Effector memory CD8-positive, alpha-beta T cell (primary cell): Measurements from ENCODE around the gene C1QL3.

Experiments
- ATAC-seq: fragments of 150-1000 bp; cut with Tn5 transposase; replicated peaks from 2 replicates; pipeline ENCODE4 v1.10.0; 2021; ENCODE audit warnings: mild to moderate bottlenecking, moderate library complexity
- DNase-seq, 3 experiments: peaks; one replicate each; pipeline ENCODE4 v3.0.0; 2021
- H3K27ac Mint-ChIP-seq, 2 donors: one replicate each; pipeline ENCODE4 v1.8.0; 2022; ENCODE audit warnings: mild to moderate bottlenecking in 2 of 2, mixed read lengths in 2 of 2, moderate library complexity in 2 of 2
- H3K27me3 Mint-ChIP-seq, 2 donors: one replicate each; pipeline ENCODE4 v1.8.0; 2022; ENCODE audit warnings: mixed read lengths in 2 of 2
- H3K36me3 Mint-ChIP-seq: one replicate; pipeline ENCODE4 v1.8.0; 2022; ENCODE audit warnings: mild to moderate bottlenecking, moderate library complexity, mixed read lengths; ENCODE audit not compliant: insufficient read depth
- H3K4me1 Mint-ChIP-seq, 2 donors: one replicate each; pipeline ENCODE4 v1.8.0; 2022; ENCODE audit warnings: low read depth in 2 of 2, mixed read lengths in 2 of 2
- H3K4me3 Mint-ChIP-seq, 2 donors: one replicate each; pipeline ENCODE4 v1.8.0; 2022; ENCODE audit warnings: mild to moderate bottlenecking in 2 of 2, mixed read lengths in 2 of 2, moderate library complexity in 2 of 2
- H3K9me3 Mint-ChIP-seq, 2 donors: one replicate each; pipeline ENCODE4 v1.8.0; 2022; ENCODE audit warnings: mixed read lengths in 2 of 2
- total RNA-seq, 9 experiments: gene quantifications; one replicate each; lab custom pipeline; 2026; lab: John Stamatoyannopoulos, UW

C1QL3 gene
- total RNA-seq: 0 to 0.17 (median 0) reads per million in 9 experiments

DNA sequence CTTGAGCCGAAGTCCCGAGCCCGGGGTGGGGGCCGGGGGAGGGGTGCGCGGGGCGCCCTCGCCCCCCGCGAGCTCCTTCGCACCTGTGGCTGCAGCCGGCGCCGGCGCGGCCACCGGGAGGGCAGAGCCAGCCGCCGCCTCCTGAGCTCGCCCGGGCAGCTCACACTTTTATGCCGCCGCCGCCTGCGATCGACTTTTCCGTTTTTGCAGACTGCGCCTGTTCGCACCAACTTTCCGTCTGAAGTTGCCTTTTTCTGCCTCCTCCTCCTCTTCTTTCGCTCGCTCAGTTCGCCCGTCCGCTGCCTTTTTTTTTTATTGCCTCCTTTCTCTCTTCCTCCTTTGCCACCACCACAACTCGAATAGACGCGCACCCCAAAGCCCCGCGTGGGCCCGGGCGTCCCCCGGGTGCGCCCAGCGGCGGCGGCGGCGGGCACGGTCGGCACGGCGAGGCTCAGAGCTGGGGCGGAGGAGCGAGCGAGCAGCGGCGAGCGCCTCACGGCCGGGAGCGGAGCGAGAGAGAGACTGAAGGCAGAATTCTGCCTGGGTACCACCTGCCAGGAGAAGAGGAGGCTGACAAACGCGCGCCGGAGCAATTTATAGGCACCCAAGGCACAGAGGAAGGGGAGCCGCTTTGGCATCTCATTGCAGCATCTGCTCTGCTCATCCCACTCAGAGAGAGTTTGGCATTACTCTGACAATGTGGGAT is at the start of gene C1QL3:
TSS of gene C1QL3 (minus strand) at position 569 of the 706 bp plus-strand sequence. CDS start 814 bp downstream, outside the sequence.
- ATAC-seq (peak; percentile 53), DNase-seq (no peak)
- peaks cover 5 to 9% of the 10 kb centered on the region in 2 donors for H3K4me1 Mint-ChIP-seq
- H3K4me3 Mint-ChIP-seq: peak within 1 kb of the TSS; percentile 83 to 88
- peaks cover 2% of the 10 kb centered on the region for H3K36me3 Mint-ChIP-seq
- H3K27me3 Mint-ChIP-seq: peaks cover 51 to 57% of the 10 kb centered on the region in 2 donors
- no peak within 1 kb of the TSS for H3K27ac Mint-ChIP-seq
- H3K9me3 Mint-ChIP-seq: no peaks in the 10 kb centered on the region

DNA sequence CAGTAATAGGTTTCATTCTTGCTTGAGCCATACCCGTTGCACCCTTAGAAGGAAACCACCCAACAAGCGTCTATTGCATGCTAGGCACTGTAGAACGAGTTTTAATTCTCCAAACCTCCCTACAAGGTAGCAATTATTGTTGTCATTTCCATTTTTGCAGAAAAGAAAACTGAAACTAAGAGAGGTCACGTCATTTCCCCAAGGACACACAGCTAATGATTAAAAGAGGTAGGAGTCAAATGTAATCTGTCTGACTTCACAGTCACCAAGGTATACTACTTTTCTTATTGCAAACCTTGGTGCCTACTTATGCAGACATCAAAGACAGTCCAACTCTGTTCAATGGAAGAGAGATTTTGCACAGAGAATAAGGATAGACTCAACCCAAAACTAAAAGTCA is 49.1 kb upstream of the C1QL3 start:
- Mint-ChIP-seq H3K4me3 (peak overlapping the region; percentile 24 to 41), H3K9me3 (no peaks in the 10 kb centered on the region), H3K36me3 (no peaks in the 10 kb centered on the region), H3K4me1 (peaks cover 5 to 8% of the 10 kb centered on the region in 2 donors), H3K27me3 (peaks cover 31 to 32% of the 10 kb centered on the region in 2 donors), H3K27ac (no peak overlapping the region)
- ATAC-seq (no peak), DNase-seq (no peak)

DNA sequence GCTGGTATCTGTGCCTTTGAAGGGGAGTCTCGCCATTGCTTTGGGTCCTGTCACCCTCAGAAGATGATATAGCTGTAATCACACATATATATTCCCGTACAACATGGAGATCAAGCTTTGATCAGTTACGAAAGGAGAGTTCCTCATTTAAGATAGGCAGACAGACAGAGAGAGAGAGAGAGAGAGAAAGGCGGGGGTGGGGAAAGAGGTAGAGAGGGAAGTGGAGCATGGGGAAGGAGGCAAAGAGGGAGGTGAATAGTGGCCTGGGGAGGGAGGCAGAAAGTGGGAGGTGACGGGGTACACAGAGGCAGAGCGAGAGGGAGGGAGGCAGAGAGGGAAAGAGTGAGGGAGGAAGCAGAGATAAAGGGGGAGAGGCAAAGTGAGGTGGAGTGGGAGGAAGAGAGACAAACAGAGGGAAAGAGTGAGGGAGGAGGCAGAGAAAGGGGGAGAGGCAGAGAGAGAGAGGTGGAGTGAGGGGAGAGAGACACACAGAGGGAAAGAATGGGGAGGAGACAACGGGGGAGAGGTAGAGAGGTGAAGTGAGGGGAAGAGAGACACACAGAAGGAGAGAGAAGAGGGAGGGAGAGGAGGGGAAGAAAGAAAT is 44.6 kb upstream of the C1QL3 start:
- no peak for ATAC-seq
- no peak overlapping the region for H3K4me3 Mint-ChIP-seq
- peaks cover 5 to 8% of the 10 kb centered on the region in 2 donors for H3K4me1 Mint-ChIP-seq
- no peak for DNase-seq
- no peaks in the 10 kb centered on the region for H3K9me3 Mint-ChIP-seq
- H3K36me3 Mint-ChIP-seq: no peaks in the 10 kb centered on the region
- no peak overlapping the region for H3K27ac Mint-ChIP-seq
- peaks cover 37% of the 10 kb centered on the region in 2 donors for H3K27me3 Mint-ChIP-seq

DNA sequence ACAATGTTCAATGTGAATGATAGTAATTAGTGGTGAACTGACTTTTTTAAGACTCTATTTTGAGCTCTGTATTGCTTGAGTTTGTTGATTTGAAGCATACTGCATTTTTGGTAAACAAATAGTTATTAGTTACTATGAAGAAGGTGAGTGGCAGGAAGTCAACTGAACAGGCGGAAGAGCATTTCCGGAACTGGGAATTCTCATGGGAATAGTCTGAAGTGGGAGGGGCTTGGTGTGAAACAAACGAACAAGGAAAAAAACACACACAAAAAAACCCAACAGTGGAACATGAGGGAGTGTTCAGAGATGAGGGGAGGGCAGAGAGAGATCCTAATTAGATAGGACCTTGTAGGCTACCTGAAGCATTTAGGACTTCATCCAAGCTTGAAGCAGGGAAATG is 43.9 kb upstream of the C1QL3 start:
- H3K4me3 Mint-ChIP-seq: no peak overlapping the region

GRCh38 chr10:16562891-16563290 is 41.2 kb upstream of the C1QL3 start:
- Mint-ChIP-seq H3K4me3 (no peak overlapping the region), H3K27me3 (peaks cover 44 to 58% of the 10 kb centered on the region in 2 donors)
- DNase-seq: no peak

More for the DNA sequence above, 43.9 kb upstream of the C1QL3 start:
- DNase-seq: no peak
- Mint-ChIP-seq H3K4me1 (peaks cover 1 to 4% of the 10 kb centered on the region in 2 donors), H3K27ac (no peak overlapping the region), H3K27me3 (peaks cover 33 to 40% of the 10 kb centered on the region in 2 donors), H3K9me3 (no peaks in the 10 kb centered on the region), H3K36me3 (no peaks in the 10 kb centered on the region)
- no peak for ATAC-seq

GRCh38 chr10:16559236-16559773 is 37.6 kb upstream of the C1QL3 start:
- H3K4me1 Mint-ChIP-seq: no peaks in the 10 kb centered on the region
- H3K9me3 Mint-ChIP-seq: no peaks in the 10 kb centered on the region
- ATAC-seq (no peak), DNase-seq (no peak)
- no peak overlapping the region for H3K27ac Mint-ChIP-seq
- no peak overlapping the region for H3K4me3 Mint-ChIP-seq
- H3K27me3 Mint-ChIP-seq: peaks cover 53 to 54% of the 10 kb centered on the region in 2 donors
- H3K36me3 Mint-ChIP-seq: no peaks in the 10 kb centered on the region

More at GRCh38 chr10:16562891-16563290, 41.2 kb upstream of the C1QL3 start:
- Mint-ChIP-seq H3K9me3 (no peaks in the 10 kb centered on the region), H3K27ac (no peak overlapping the region), H3K36me3 (no peaks in the 10 kb centered on the region), H3K4me1 (peaks cover 0 to 3% of the 10 kb centered on the region in 2 donors)
- no peak for ATAC-seq

DNA sequence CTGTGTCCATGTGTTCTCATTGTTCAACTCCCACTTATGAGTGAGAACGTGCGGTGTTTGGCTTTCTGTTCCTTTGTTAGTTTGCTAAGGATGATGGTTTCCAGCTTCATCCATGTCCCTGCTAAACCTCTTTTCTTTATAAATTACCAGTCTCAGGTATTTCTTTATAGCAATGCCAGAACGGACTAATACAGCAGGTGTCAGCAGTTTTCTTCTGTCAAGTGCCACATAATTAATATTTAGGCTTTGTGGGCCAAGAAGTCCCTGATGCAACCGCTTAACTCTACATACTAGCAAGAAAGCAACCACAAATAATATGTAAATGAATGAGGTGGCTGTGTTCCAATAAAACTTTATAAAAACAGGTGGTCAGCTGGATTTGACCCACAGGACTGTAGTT is 26.3 kb upstream of the C1QL3 start:
- Mint-ChIP-seq H3K27me3 (peaks cover 31 to 54% of the 10 kb centered on the region in 2 donors), H3K27ac (no peak overlapping the region), H3K4me3 (no peak overlapping the region), H3K4me1 (peaks cover 0 to 4% of the 10 kb centered on the region in 2 donors), H3K36me3 (no peaks in the 10 kb centered on the region), H3K9me3 (no peaks in the 10 kb centered on the region)
- ATAC-seq: no peak
- DNase-seq: no peak

DNA sequence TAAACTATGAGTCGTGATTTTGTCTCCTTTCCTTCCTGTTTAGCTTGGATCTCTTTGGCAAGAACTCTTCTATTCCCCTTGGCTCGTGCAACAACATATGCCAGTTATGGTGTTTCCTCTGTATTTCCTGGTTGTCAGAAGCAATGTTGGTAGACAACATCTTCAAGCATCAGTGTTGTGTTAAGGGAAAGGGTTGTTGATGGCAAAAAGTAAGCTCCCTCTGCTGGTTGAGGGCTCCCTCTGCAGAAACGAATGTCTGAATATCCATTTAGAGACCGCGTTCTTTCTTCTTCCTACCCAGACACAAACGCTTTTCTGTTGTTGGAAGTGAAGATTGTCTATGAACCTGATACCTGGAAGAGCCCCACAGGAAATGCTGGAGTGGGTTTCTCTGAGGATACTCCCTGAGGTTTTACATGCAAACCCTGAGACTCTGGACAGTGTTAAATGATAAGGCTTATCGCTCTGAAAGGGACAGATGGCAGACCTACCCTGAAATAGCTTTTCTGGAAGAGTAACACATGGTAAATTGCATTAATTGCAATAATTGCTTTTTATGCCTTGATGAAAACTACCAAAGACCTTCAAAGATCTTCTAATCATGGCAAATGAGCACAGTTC is 23.5 kb upstream of the C1QL3 start:
- no peak for DNase-seq
- Mint-ChIP-seq H3K27me3 (peaks cover 31 to 58% of the 10 kb centered on the region in 2 donors), H3K4me3 (no peak overlapping the region), H3K9me3 (no peaks in the 10 kb centered on the region), H3K4me1 (peaks cover 0 to 4% of the 10 kb centered on the region in 2 donors), H3K27ac (no peak overlapping the region), H3K36me3 (no peaks in the 10 kb centered on the region)
- ATAC-seq: no peak

DNA sequence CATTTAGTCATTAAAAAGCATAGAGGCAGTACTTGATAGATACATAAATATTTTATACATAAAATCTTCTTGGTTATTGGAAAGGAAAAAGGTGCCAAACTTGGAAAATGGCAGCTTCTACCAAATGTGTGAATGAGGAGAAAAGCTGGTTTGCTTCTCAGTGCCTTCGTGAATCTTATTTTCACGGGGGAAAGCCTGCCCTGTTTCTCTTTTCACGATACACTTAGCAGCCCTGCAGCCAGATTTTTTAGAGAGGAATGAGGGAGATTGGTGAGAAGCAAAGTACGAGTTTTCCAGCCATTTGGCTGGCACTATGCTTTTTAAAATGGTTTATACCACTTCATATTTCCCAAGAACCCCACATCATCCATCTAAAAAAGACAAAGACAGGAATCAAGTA is 22.9 kb upstream of the C1QL3 start:
- Mint-ChIP-seq H3K27ac (no peak overlapping the region), H3K9me3 (no peaks in the 10 kb centered on the region), H3K4me3 (no peak overlapping the region), H3K27me3 (peaks cover 32 to 58% of the 10 kb centered on the region in 2 donors), H3K36me3 (no peaks in the 10 kb centered on the region), H3K4me1 (peaks cover 0 to 4% of the 10 kb centered on the region in 2 donors)
- no peak for ATAC-seq
- no peak for DNase-seq

GRCh38 chr10:16544099-16544498 is 22.4 kb upstream of the C1QL3 start:
- Mint-ChIP-seq H3K27me3 (peaks cover 35 to 58% of the 10 kb centered on the region in 2 donors), H3K4me3 (no peak overlapping the region), H3K27ac (no peak overlapping the region), H3K36me3 (no peaks in the 10 kb centered on the region), H3K9me3 (no peaks in the 10 kb centered on the region), H3K4me1 (peaks cover 0 to 4% of the 10 kb centered on the region in 2 donors)
- ATAC-seq (no peak), DNase-seq (no peak)

DNA sequence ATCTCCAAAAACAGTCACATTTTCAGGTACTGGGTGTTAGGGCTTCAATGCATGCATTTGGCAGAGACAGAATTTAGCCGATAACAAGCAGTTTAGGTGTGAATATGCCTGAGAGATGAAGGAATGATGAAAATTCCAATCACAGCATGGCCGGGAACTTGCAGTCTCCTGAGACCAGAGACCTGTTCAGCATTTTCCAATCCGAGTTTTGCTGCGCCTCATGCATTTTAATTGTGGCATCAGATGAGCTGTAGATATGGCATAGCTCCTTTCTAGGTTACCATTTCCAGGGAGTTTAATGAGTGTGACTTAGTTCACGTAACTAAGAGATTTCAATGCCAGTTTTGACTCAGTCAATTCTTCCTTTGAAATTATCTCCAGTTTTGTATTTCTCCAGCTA is 14.5 kb upstream of the C1QL3 start:
- Mint-ChIP-seq H3K4me1 (no peaks in the 10 kb centered on the region), H3K9me3 (no peaks in the 10 kb centered on the region), H3K4me3 (no peak overlapping the region), H3K36me3 (no peaks in the 10 kb centered on the region), H3K27ac (no peak overlapping the region), H3K27me3 (peaks cover 25 to 34% of the 10 kb centered on the region in 2 donors)
- DNase-seq (no peak), ATAC-seq (no peak)

DNA sequence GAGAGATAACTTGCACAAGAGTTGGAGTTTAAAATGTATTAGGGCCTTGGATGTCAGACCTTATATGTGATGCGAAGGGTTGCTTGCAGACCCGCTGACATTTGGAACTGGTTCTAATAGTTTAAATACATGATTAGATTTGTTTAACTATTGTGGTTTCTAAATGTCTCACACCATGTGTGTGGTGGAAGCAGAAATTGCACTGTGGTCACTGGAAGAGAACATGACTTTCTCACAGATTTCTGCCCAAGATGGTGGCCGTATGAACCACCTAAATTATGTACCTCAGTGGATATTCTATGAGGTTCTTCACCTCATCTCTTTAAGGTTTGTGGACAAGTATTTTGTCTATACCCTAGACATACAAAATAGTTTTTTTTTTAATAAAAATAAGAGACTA is 8.2 kb upstream of the C1QL3 start:
- H3K4me1 Mint-ChIP-seq: peaks cover 0 to 3% of the 10 kb centered on the region in 2 donors
- no peak for DNase-seq
- H3K27me3 Mint-ChIP-seq: peaks cover 38 to 40% of the 10 kb centered on the region in 2 donors
- no peak overlapping the region for H3K4me3 Mint-ChIP-seq
- no peak for ATAC-seq
- no peaks in the 10 kb centered on the region for H3K36me3 Mint-ChIP-seq
- no peak overlapping the region for H3K27ac Mint-ChIP-seq
- no peaks in the 10 kb centered on the region for H3K9me3 Mint-ChIP-seq

GRCh38 chr10:16527452-16527851 is 5.8 kb upstream of the C1QL3 start:
- Mint-ChIP-seq H3K27ac (no peak overlapping the region), H3K9me3 (no peaks in the 10 kb centered on the region), H3K4me1 (peaks cover 0 to 3% of the 10 kb centered on the region in 2 donors), H3K27me3 (peaks cover 56 to 64% of the 10 kb centered on the region in 2 donors), H3K36me3 (no peaks in the 10 kb centered on the region), H3K4me3 (no peak overlapping the region)
- ATAC-seq: no peak
- no peak for DNase-seq
